Inflammatory macrophage (primary cell): ENCODE results near the gene MINDY4.

Source experiments
- DNase-seq, 2 donors: peaks; one replicate each; pipeline ENCODE4 v3.0.0-alpha.2; 2020 to 2022

Gene MINDY4

DNA sequence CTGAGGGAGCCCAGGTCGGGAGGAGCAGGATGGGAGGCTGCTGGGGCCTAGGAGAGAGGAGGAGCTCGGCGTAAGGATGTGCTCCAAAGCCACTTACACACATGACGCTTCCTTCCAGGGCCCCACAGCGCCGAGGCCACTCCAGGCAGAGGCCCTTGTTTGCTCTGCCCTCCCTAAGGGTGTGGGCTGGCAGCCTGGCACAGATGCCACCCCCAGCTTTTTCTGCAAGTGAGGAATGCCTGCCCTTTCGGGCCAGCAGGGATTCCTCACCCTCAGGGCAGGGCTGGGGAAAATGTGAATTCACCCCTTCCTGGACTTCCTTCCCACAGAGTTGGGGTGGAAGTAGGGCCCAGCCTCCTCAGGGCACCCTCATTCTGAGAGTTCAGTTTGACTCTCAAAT, 134.8 kb downstream of the MINDY4 start:
- no peak for DNase-seq

DNA sequence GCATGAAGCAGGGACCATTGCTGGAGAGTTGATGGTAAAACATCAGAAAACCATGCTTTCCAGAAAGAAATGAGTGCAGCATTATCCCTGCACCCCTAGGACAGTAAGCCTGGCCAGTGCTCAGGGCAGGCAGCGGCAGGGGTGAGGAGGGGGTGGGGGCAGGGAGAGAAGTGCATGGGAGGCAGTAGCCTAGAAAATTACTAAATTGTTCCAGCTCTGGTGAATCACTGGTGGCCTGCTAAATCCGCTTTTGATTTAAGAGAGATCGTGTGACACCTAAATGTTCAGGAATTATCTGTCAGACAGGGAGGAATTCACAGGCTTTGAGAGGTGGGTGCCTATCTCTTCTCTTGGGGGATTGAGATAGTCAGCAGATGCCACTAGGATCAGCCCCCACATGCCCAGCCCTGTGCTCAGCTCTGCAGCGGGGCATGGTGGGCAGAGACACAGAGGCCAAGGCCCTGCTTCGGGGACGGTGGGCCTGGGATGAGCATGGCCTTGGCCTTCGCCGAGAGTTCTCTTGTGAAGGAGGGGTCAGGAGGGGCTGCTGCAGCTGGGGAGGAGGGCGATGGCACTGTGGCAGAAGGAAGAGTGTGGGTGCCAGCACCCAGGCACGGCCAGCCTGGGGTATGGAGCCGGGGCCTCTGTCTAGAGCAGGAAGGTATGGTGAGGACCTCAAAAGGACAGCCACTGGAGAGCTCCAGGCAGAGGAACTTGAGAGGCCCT, 135.5 kb downstream of the MINDY4 start:
- DNase-seq = no peak

DNA sequence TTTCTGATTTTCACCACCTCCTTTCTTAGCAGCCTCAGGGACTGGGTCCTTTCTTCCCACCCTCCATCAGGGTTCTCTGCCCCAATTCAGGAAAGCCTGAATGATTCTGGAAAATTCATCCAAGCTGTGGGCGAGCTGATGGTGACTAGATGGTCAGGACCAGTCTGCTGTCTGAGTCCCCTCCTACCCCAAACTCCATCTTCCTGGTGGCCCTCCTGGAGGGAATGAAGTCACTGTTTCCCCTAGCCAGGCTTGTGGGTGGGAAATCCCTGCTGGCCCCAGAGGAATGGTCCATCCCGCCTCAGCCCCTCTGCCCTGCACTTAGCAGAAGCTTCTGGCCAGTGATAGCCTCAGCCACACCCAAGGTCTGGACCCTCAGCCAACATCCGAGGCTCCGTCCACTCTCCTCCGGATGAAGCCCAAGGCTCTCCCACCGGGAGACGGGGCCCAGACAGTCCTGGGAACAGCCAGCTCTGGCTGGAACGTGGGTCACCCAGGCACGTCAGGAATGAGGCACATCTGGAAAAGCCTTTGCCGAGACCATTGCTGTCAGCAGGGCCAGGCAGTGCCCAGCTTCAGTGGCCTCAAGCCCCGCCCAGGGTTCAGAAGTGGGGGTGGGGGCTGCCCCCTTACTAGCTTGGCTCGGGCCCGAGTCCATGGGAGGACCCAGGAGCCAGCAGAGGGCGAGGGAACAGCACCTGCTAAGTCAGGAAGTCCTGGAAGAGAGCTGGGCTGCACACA, 136.5 kb downstream of the MINDY4 start:
- DNase-seq = no peak

DNA sequence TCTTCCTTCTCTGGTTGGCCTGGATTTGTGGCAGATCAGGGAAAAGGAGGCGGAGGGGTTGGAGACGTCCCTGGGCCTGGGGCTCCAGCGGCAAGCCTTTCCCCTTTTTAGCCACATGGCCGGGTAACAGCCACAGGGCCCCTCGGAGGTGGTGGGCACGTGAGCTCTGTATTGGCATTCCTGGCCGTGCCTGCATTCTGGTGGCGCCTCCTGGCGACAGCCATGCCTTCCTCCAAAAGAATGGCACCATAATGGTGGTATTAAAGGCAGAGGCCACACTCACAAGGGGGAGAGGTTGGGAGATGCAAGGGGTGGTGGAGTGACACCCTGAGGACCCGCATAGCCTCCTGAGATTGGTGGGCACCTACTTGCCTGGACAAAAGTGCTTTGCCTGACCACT, 137.5 kb downstream of the MINDY4 start:
- DNase-seq = no peak

DNA sequence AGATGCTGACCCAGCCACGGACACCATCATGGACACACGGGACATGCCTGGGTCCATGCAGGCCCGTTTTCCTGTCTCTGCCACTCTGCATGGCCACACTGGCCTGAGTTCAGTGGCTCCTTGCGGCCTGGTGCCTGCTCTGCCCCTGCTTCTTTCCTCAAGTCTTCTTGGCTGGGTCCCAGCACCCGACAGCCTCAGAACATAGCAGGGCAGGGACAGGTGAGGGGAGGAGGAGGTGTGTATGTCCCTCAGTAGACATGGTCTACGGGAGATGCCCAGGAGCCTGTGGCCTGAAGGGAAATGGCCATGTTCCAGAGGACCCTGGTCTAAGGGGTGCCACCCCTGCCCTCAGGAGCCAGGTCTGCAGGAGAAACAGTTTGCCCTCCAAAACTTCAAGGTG, 138.2 kb downstream of the MINDY4 start:
- no peak for DNase-seq

DNA sequence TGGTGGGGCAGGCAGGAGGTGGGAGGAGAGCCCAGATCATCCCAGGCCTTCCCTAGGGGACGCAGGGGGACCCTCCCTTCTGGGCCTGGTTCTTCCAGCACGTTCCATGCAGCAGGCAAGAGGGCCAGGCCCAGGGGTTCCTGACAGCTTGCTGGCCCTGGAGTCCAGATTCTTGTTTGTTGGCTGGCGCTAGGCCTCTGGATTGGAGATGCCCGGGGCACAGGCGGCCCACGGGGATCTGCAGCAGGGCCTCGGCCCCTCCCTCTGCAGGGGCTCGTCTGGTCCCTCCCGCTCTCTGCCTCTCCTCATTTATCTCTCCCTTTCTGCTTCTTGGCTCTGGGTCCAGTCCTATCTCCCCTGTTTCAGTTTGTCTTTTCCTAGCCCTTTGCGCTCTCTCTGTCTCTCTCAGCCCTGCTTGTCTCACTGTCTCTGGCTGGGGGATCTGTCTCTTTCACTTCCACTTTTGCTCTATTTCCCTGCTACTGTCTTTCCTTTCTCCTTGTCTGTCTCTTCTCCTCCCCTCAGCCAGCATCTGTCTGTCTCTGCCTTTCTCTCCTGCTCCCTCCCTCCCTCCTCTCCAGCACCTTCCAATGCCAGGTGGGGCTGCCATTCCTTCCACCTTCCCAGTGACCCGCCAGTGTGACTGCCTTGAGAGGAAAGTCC, 139.3 kb downstream of the MINDY4 start:
- no peak for DNase-seq

DNA sequence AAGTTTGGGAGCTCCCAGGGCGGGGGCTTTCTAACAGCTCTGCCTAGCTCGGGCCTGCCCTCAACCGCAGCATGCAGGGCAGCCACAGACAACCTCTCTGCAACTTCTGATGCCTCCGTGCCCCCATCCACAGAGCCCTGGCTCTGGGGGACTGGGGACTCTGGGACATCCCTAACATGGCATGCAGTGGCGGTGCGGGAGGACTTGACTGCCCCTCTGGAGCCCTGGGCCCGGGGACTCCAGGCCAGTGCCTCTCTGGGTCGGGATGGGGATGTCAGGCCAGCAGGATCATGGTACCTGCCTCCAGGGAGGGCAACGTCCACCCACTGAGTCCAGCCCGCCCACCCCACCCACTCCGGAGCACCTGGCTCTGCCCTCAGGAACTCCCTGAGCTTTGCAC, 139.9 kb downstream of the MINDY4 start:
- no peak for DNase-seq

DNA sequence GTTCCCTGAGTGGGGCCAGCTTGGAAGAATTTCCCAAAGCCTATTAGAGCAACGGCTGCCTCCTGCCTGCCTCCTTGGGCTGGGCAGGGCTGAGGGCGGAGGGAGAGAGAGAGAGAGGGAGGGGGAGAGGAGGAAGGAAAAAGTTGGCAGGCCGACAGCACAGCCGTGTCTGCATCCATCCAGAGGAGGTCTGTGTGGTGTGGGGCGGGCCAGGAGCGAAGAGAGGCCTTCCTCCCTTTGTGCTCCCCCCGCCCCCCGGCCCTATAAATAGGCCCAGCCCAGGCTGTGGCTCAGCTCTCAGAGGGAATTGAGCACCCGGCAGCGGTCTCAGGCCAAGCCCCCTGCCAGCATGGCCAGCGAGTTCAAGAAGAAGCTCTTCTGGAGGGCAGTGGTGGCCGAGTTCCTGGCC, 140.3 kb downstream of the MINDY4 start, which contains the start of gene AQP1:
Gene AQP1, plus strand, starts transcription at position 293 of the 409 bp plus-strand sequence. Its CDS starts 57 bp downstream, at position 350.
- DNase-seq = no peak

DNA sequence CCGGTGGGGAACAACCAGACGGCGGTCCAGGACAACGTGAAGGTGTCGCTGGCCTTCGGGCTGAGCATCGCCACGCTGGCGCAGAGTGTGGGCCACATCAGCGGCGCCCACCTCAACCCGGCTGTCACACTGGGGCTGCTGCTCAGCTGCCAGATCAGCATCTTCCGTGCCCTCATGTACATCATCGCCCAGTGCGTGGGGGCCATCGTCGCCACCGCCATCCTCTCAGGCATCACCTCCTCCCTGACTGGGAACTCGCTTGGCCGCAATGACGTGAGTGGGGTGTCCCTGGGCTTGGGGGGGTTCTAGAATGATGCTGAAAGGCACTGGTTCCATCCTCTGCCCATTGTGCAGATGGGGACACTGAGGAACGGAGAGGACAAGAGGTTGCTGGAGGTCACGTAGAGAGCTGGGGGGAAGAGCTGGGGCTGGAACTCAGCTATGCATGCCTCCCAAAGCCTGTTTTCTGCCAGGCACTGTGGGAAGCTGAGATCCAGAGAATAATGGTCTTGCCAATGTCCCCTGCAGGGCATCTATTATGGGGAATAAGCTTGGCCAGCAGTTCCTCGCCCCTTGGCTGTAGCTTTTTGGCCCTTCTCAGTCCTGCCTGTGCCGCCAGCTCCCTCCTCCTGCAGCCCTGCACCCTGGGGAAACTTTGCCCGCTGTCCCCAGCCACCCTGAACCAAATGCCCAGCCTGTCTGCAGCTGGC, 141.0 kb downstream of the MINDY4 start:
- no peak for DNase-seq

DNA sequence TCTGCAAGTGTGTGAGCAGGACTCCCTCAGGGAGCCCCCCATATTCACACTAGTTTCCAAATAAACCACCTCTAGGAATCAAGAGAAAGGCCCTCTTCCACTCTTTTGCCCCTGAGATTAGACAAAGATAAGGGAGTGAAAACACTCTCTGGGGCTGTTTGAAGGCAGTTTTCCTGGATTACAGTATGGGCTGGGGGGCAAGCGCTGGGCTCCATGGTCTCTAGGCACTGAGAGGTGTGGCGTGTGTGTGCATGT, 141.4 kb downstream of the MINDY4 start:
- DNase-seq = no peak

DNA sequence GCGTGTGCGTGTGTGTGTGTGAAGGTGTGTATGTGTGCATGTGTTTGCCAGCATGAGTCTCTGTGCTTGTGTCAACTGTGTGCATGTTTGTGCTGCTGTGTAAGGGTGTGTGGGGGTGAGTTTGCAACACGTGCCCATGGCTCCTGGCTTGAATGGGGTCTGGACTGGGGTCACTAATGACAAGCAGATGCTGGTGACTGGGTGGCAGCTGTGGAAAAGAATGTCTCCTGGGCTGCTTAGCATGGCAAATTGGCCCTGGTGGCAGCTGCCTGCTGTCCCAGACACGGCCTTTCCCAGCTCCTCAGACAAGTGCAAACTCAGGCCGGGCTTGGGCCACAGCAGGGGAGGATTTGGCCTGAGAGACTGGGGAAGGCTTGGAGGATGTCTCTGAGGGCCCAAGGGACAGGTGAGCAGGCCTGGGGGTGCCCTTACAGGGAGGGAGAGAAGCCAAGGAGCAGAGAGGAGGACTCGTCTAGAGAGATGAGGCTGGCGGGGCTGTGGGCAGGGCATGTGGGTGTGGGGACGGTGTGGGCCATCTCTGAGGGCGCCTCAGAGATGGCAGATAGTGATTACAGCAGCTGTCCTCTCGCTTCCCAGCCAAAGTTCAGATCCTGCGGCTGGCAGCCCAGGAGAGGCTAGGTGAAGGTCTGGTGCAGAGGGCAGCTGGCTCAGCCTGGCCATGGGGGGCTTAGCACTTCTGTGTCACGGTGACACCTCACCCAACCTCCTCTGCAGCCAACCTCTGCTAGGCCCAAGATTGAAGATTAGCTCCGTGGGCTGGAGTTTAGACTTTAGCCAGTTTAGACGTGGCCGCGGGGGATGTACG, 142.0 kb downstream of the MINDY4 start:
- no peak for DNase-seq

DNA sequence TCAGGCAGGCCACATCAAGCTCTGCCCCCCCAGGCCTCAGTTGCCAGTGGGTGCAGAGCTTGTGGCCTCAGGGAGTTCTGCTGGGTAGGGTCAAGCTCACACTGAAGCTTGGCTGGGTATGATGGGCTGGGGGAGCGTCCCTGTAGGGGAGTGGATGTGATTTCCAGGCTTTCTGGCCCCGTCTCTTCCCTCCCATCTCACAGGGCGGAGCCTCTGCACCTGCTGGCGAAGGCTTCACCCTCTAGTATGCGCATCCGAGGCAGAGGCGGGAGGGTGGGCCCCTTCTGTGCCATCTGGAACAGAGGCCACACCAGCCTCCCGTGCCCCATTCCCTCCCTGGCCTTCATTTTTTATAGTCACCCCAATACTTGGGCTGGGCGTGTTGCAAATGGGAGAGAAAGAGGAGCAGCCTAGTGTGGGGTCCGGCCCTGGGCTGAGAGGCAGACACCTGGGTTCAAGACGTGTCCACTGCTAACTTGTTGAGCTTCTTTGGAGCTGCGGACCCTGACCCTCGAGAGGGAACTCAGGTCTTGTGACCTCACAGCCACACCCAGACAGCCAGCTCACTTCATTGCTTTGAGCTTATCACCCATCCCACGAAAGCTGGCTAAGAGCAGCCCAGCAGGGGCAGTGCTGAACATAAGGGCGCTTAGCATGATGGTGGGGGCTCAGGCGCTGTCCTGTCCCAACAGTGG, 142.8 kb downstream of the MINDY4 start:
- DNase-seq = no peak

DNA sequence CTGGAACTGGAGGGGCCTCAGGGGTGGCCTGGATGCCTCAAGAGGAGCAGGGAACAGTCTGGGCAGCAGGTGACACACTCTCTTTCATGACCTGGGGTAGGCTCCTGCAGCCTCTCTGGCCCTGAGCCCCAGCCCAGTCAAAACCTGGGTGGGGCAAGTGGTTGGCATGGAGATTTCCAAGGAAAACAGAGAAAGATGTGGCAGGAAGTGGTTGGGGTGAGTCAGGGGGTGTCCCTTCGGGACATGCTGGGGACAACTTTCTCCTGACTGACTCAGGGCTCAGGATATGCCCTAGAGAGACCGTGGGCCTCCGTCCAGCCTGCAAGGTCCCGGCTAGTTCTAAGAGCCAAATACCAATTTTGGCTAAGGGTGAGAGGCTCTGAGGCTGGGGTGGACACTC, 143.4 kb downstream of the MINDY4 start:
- DNase-seq = no peak

DNA sequence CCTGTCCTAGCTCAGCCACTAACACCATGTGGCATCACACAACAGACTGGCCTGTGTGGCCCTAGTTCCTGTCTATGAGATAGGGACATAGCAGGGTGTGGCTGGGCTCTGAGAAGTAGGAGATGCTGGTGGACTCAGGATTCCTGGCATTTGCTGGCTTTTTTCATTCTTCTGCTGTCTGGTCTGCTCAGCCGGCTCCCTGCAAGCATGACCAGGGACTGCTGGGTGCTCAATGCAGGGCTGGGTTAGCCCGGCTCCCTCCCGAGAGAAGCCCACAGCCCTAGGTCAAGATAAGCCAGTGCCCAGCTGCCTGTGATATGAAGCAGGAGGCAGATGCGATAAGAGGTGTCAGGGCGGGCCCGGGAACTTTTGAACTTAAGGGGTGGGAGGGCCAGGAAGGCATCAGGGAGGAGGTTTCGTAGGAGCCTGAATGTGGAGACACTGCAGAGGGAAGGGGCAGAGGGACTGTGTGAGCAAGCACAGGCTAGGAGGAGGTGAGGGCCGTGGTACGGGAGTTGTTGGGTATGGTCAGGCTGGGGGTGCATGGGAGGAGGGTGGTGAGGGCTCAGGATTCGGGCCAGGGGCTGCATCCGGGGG, 143.9 kb downstream of the MINDY4 start:
- DNase-seq = no peak

DNA sequence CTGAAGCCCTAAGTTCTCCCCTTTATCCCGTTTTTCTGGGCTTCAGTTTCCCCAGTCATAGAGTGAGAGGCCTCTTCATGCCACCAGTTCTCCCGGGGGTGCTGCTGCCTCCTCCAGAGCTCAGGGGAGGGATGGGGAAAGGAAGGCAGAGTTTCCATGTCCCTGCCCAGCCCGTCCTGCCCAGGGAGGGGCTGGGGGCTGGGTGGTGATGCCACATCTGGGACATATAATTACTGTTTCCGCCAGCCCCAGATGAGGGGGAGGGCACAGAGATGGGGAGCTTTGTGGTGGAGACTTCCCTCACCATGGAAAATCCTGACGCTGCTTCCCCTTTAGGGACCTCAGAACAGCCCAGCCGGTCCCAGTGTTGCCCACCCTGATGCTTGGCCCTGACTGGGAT, 144.5 kb downstream of the MINDY4 start:
- DNase-seq = no peak

DNA sequence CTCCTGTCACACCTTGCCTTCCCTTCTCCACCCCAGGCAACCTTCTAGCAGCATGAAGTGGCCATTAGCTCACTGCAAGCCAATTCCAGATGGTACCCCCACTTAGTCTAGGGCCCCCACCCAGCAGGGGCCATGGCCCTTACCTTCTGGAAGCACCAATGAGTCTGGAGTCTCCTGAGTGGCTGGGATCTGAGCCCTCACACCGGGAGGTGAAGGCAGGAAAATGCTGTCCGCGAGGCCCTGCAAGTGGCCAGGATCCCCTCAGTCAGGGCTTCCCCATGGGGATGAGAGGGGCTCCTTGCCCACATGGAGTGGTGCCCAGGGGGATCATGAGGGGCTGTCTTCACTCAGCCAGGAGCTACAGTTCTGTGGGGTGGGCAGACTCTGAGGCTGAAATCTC, 145.0 kb downstream of the MINDY4 start:
- no peak for DNase-seq

DNA sequence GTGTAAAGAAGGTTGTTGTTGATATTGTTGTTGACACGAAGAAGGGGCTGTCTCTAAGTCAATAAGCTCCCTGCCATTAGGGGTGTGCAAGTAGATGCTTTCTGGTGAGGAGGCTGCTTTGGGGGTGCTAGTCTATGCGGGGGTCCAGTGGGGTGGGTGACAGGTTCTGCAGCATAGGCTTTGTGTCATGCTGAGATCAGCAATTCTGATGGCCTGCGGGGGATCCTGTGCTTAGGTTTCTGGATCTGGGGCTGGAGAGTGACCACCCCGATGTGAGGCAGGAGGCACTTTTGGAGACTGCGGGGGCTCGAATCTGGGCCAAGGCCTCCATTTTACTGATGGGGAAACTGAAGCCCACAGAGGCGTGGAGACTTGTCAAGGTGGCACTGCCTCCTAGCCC, 145.6 kb downstream of the MINDY4 start:
- no peak for DNase-seq

DNA sequence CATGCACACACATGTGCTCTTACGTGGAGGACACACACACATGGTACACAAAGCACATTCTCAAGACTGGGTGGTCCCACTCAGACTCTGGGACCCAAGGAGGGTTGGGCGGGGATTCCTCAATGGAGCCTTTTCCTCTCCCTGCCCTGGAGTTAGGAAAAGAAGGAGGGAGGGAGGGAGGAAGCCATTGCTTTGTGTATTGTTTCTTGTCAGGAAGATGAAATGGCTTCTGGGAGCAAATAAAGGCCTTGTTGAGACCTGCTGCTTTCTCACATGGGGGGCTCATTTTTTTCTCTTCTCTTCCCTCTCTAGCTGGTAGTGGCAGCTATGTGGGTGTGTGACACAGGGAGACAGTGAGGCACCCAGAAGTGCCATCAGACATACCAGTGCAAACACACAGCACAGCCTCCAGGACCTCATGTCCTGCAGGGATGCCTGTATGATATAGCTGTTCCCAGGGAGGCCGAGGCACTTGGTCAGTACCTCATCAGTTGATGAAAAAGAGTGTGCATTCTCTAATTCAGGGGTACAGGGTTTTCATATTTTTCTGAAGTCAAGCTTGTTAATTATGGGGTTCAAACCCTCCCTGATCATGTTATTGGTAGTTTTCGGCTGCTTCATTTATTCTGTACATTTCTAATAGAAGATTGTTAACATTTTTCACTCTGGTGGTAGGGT, 146.1 kb downstream of the MINDY4 start:
- no peak for DNase-seq

DNA sequence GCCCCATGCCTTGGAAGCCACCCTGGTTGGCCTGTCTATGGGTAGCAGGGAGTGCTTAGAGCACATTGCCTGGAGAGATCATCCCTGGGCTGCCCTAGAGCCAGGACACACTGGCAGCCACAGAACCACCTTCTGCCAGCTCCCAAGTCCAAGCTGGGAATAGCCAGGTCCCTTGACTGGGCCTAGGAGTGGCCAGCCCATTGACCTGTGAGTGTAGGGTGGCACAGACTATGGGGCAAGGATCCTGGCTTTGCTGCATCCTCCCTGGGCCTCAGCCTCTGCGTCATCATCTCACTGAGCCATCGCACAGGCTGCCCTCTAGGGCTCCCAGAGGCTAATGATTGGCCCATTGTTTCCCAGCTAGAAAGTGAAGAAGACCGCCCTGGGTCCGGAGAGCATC, 147.5 kb downstream of the MINDY4 start:
- DNase-seq = no peak

DNA sequence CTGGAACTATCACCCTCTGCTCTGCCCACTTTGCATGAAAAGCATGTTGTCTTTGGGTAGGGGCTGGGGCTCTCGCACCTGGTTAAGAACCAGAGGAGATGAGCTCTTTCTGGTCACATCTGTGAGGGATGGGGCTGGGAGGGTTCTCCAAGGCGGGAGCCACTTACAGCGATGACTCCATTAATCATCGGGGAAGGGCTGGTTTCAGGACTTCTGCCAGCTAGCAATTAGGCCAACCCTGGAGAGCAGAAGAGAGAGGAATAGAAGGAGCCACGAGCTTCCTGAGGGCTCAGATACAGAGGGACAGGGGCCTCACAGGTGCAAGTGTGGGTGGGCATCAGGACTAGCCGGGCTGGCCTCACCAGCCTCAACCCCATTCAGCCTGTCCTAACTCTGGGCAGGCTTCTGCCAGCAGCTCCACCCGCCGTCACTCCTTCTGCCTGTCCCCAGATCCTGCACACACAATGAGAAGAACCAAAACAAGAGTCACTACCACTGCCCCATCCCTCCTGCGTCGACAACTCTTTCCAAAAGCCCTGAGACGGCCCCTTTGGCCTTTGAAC, 148.9 kb downstream of the MINDY4 start:
- no peak for DNase-seq
